ENCODE measurements around the gene PIK3C2B. TPM values are rescaled to one million over a fixed set of nuclear protein-coding genes. Genes with fewer than 3 reads are reported as not detected.
"Not testable (repeated sequence)": the region's sequence is repeated elsewhere in the genome, so short reads cannot be mapped to it uniquely, and the experiment has no call there.

PIK3C2B gene, protein sequence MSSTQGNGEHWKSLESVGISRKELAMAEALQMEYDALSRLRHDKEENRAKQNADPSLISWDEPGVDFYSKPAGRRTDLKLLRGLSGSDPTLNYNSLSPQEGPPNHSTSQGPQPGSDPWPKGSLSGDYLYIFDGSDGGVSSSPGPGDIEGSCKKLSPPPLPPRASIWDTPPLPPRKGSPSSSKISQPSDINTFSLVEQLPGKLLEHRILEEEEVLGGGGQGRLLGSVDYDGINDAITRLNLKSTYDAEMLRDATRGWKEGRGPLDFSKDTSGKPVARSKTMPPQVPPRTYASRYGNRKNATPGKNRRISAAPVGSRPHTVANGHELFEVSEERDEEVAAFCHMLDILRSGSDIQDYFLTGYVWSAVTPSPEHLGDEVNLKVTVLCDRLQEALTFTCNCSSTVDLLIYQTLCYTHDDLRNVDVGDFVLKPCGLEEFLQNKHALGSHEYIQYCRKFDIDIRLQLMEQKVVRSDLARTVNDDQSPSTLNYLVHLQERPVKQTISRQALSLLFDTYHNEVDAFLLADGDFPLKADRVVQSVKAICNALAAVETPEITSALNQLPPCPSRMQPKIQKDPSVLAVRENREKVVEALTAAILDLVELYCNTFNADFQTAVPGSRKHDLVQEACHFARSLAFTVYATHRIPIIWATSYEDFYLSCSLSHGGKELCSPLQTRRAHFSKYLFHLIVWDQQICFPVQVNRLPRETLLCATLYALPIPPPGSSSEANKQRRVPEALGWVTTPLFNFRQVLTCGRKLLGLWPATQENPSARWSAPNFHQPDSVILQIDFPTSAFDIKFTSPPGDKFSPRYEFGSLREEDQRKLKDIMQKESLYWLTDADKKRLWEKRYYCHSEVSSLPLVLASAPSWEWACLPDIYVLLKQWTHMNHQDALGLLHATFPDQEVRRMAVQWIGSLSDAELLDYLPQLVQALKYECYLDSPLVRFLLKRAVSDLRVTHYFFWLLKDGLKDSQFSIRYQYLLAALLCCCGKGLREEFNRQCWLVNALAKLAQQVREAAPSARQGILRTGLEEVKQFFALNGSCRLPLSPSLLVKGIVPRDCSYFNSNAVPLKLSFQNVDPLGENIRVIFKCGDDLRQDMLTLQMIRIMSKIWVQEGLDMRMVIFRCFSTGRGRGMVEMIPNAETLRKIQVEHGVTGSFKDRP (N-terminal part only)
- 24.5 TPM for total RNA-seq

- DNase-seq (ENCODE audit: low spot score in 2 of 2) (peak; percentile 87 to 91), FAIRE-seq (no peak)
These were observed at the start of gene PIK3C2B for GRCh38 chr1:204494281-204495077. TSS of gene PIK3C2B (minus strand) at chr1:204494805. CDS start at chr1:204469802, 25,003 bp downstream.

DNA sequence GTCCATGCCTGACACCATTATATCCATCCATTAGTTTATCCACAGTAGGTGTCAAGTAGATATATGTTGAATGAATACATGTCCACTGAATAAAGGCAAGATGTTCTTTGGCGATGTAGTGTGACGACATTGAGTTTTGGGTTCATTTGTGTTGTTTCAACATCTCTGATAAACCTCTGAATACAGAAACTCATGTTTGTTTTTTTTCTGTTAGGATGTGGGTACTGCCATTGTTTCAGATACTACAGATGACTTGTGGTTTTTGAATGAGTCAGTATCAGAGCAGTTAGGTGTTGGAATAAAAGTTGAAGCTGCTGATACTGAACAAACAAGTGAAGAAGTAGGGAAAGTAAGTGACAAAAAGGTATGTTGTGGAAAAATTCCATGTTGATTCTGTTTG lies 49.7 kb upstream of the PIK3C2B start:
- FAIRE-seq: no peak
- DNase-seq (ENCODE audit: low spot score in 2 of 2): no peak

DNA sequence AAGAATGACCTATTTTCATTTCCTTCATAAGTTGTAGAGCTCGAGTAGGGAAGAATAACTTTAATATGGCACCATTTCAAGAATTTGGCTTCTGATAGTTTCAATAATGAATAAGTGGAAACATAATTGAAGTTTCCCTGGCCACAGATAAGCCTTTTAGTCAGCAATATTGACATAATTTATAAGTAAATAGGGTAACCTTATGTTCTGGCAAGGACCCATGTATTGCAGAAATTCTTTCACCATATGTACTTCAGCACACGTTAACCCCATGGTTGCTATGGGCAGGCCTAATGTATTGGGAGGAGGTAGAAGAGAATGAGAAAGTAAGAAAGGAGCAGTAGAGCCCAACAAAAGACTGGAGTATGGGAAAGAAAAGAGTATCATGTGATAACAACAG lies 47.0 kb upstream of the PIK3C2B start:
- no peak for FAIRE-seq

GRCh38 chr1:204532832-204533231 lies 38.2 kb upstream of the PIK3C2B start:
- FAIRE-seq (no peak), DNase-seq (ENCODE audit: low spot score in 2 of 2) (no peak)

More for the DNA sequence above, 47.0 kb upstream of the PIK3C2B start:
- no peak for DNase-seq (ENCODE audit: low spot score in 2 of 2)

GRCh38 chr1:204530932-204531331 lies 36.3 kb upstream of the PIK3C2B start:
- FAIRE-seq: no peak
- DNase-seq (ENCODE audit: low spot score in 2 of 2): no peak

- no peak for FAIRE-seq
- DNase-seq (ENCODE audit: low spot score in 2 of 2): no peak
These were observed 34.8 kb upstream of the PIK3C2B start for GRCh38 chr1:204529371-204529895.

DNA sequence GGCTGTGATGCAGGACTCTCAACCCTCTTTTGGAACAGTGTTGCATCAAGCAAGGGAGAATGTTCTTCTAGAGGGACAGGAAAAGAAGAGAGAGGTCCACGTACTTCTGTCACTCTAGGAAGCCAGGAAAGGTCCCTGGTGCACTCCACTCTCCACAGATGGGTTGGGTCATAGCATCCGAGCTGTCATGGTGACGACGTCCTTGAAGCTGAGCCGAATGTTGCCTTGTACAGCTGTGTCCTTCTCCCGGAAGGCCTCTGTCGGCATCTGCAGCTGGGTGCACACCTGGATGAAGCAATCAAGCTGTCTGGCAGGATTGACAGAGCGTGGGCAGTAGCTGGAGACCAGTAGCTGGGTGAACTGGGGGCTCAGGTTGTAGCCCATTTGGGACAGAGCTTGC lies 34.1 kb upstream of the PIK3C2B start:
- no peak for FAIRE-seq
- no peak for DNase-seq (ENCODE audit: low spot score in 2 of 2)

DNA sequence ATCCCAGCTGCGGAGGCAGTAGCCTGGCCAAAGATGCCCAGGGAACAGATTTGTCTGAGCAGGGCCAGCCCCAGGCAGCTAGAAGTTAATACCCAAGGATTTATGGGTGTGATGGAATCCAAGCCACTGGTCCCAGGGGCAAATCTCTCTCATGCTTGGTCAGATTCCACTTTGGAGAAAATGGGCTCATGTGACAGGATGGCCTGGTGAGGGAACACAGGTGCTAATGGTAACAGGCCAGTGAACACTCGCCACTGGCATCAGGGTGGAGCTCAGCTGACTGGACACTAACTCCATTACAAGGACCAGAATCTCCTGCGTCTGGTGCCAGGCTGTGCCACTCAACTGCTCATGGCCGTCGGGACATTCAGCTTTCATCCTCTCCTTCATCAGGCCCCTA lies 33.6 kb upstream of the PIK3C2B start:
- DNase-seq (ENCODE audit: low spot score in 2 of 2) (no peak), FAIRE-seq (no peak)

DNA sequence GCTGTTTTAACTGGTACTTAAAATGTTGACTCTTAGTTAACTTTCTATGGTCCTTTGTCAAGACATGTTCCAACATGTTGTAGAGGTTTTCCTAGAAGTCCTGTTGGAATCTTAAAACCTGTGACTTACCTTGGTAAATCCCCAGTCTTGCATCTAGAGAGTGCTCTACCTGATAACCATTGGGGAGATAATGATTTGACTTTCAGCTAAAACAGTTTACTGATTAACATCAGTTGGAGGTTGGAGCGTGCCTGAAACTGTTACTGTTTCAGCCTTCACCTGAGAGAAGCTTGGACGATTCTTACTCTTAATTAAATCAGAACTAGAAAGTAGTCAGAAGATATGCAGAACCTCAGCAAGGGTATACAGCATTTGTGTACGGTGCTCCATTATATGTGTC lies 30.4 kb upstream of the PIK3C2B start:
- FAIRE-seq (no peak), DNase-seq (ENCODE audit: low spot score in 2 of 2) (no peak)

GRCh38 chr1:204523605-204524215 lies 29.1 kb upstream of the PIK3C2B start:
- DNase-seq (ENCODE audit: low spot score in 2 of 2) (no peak), FAIRE-seq (no peak)

GRCh38 chr1:204521941-204522521 lies 27.4 kb upstream of the PIK3C2B start:
- not testable (repeated sequence) for FAIRE-seq; DNase-seq (ENCODE audit: low spot score in 2 of 2)

DNA sequence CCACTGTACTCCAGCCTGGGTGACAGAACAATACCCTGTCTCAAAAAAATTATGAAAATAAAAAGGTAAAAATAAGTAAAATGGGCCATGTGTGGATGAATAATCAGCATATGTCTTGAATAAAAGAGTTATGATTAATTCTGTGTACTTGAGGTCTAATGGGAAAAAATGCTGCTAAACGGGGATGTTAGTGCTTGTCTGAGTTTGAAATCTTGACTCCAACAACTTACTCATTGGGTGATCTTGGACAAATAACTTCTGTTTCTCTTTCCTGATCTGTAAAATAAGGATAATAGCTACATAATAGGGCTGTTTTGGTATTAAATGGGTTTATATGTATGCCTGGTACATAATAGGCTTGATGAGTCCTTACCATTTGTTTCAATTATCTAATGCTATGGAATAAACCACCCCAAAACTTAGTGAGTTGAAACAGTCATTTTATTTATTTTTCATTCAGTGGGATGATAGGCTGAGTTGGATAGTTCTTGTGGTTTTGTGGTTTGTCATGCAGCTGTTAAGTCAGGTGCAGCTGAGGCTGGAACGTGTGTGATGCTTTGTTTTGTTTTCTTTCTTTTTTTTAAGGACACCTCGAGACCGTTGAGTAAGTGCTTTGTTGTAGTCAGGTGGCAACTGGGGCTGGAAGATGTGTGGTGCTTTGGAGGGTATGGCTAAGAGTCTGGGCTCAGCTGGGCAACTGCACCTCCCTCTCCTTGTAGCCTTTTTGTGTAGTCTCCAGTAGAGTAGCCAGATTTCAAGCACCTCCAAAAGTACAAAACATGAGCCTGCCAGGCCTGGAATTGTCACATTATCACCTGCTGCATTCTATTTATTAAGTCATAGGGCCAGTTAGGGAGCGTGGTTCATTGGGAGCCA lies 26.5 kb upstream of the PIK3C2B start:
- FAIRE-seq: no peak
- no peak for DNase-seq (ENCODE audit: low spot score in 2 of 2)

GRCh38 chr1:204517382-204517781 lies 22.8 kb upstream of the PIK3C2B start:
- not testable (repeated sequence) for FAIRE-seq; DNase-seq (ENCODE audit: low spot score in 2 of 2)

- DNase-seq (ENCODE audit: low spot score in 2 of 2): peak; percentile 82 to 89
- FAIRE-seq: no peak
These were observed 21.7 kb upstream of the PIK3C2B start, which contains the start of gene MDM4 for GRCh38 chr1:204516180-204516879. TSS of gene MDM4 (plus strand) at chr1:204516406. CDS start at chr1:204525519, 9,113 bp downstream.

DNA sequence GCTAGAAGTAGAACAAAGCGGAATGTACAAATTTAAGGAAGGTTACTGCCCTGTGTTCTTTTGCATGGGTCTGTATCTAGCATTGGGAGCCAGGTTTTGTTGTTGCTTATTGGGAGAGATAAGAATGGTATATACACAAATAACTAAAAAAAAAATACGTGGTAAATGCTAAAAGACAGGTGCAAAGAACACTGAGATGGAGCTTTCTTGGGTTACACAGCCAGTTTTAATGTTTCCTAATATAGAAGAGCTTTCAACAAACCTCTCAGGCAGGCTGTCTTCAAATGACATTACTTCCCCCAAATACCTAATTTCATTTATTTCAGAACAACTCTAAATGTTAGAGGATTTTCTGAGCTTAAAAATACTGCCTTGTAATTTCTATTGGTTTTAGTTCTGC lies 20.2 kb upstream of the PIK3C2B start:
- FAIRE-seq (no peak), DNase-seq (ENCODE audit: low spot score in 2 of 2) (no peak)

- FAIRE-seq (no peak), DNase-seq (ENCODE audit: low spot score in 2 of 2) (no peak)
These were observed 18.6 kb upstream of the PIK3C2B start for GRCh38 chr1:204513117-204513716.

- FAIRE-seq: no peak
- DNase-seq (ENCODE audit: low spot score in 2 of 2): no peak
These were observed 16.8 kb upstream of the PIK3C2B start for GRCh38 chr1:204511366-204511765.
